K562 (cell line): Measurements from ENCODE around the gene EPHA4. TPM values are rescaled to one million over a fixed set of nuclear protein-coding genes. Genes with fewer than 3 reads are reported as not detected.

Experiments used
- ATAC-seq: fragments of 200-7000 bp; cut with Tn5 transposase; 3 replicates; pipeline ENCODE4 v1.9.1; 2020; ENCODE audit warnings: moderate library complexity
- BruUV-seq: library from RNA; stranded (reverse); fragments of 400-500 nt; replicated peaks from 2 replicates; lab custom pipeline; 2021; lab: Mats Ljungman, UMichigan
- CTCF ChIA-PET: fragments of 300-600 bp; formaldehyde crosslinking; extraction: SDS; loops from one replicate; lab custom pipeline; 2021; ENCODE audit warnings: low intra/inter-chr PET ratio; lab: Yijun Ruan, JAX
- POLR2A ChIA-PET: fragments of 300-600, 350-650 bp; sonication (Branson Sonifier 250); formaldehyde crosslinking; extraction: SDS; loops from one replicate; lab custom pipeline; 2021; ENCODE audit warnings: antibody characterized with exemption, inconsistent platforms; lab: Yijun Ruan, JAX
- DNase-seq, 4 experiments: peaks; one replicate each; pipeline versions ENCODE4 v3.0.0 to v3.0.0-alpha.2; 2011 to 2018; ENCODE audit warnings: low spot score in 3 of 4, mixed read lengths in 3 of 4; ENCODE audit errors: extremely low read depth in 1 of 4
- FAIRE-seq: peaks from 2 replicates; lab custom pipeline; 2011; peaks lifted over from hg19 to GRCh38; lab: Jason Lieb, UNC
- H2AFZ ChIP-seq: 2 replicates; pipeline ENCODE4 v1.6.0; 2011; ENCODE audit warnings: low read depth, low read length, control low read depth, inconsistent platforms
- H3K27ac ChIP-seq: fragments of 200-600 bp; 3 replicates; pipeline ENCODE4 v1.8.0; 2011; ENCODE audit warnings: low read depth, mild to moderate bottlenecking, control low read depth, inconsistent platforms, low read length, moderate library complexity, mixed read lengths; ENCODE audit errors: extremely low read depth
- H3K27me3 ChIP-seq, 2 experiments: fragments of 300-600 bp in 1 of 2; 2 replicates in 1 of 2; 3 replicates in 1 of 2; pipeline versions ENCODE4 v1.6.0 to v1.8.0; 2011; ENCODE audit warnings: inconsistent platforms in 2 of 2, low read length in 2 of 2, mild to moderate bottlenecking in 1 of 2, mixed read lengths in 1 of 2, moderate library complexity in 1 of 2; ENCODE audit not compliant: control insufficient read depth in 2 of 2, insufficient read depth in 2 of 2
- H3K36me3 ChIP-seq: fragments of 300-600 bp; 3 replicates; pipeline ENCODE4 v1.8.0; 2011; ENCODE audit warnings: mild to moderate bottlenecking, low read length, inconsistent platforms; ENCODE audit not compliant: control insufficient read depth, insufficient read depth
- H3K4me1 ChIP-seq, 2 experiments: fragments of 200-600 bp in 1 of 2; replicated peaks in 1 of 2; 2 replicates in 1 of 2; 3 replicates in 1 of 2; pipeline versions ENCODE4 v1.5.1 to v1.8.0; 2011; ENCODE audit warnings: inconsistent platforms in 2 of 2, low read length in 2 of 2, mild to moderate bottlenecking in 1 of 2, mixed read lengths in 1 of 2, moderate library complexity in 1 of 2; ENCODE audit not compliant: control insufficient read depth in 2 of 2, insufficient read depth in 2 of 2
- H3K4me2 ChIP-seq: 2 replicates; pipeline ENCODE4 v1.6.1; 2011; ENCODE audit warnings: low read length, control low read depth, inconsistent platforms, mixed read lengths; ENCODE audit not compliant: insufficient read depth
- H3K4me3 ChIP-seq: fragments of 200-600 bp; sonication (generic), shearing (Covaris generic); 2 replicates; pipeline ENCODE4 v1.5.1; 2016; ENCODE audit warnings: control low read depth, inconsistent platforms
- H3K79me2 ChIP-seq: fragments of 200-600 bp; 3 replicates; pipeline ENCODE4 v1.8.0; 2011; ENCODE audit warnings: low read length, inconsistent platforms; ENCODE audit not compliant: control insufficient read depth, insufficient read depth
- H3K9ac ChIP-seq, 2 experiments: 2 replicates each; pipeline versions ENCODE4 v1.6.0 to v1.6.1; 2011; ENCODE audit warnings: low read depth in 2 of 2, low read length in 2 of 2, control low read depth in 1 of 2, inconsistent platforms in 1 of 2, mild to moderate bottlenecking in 1 of 2, mixed read lengths in 1 of 2; ENCODE audit not compliant: insufficient read depth in 1 of 2
- H3K9me1 ChIP-seq: one replicate; pipeline ENCODE4 v1.6.0; 2011; ENCODE audit warnings: inconsistent platforms, mild to moderate bottlenecking, low read length, moderate library complexity; ENCODE audit not compliant: control insufficient read depth, insufficient read depth
- H3K9me3 ChIP-seq: replicated peaks from 2 replicates; pipeline ENCODE4 v1.5.1; 2011; ENCODE audit warnings: low read depth, low read length, inconsistent platforms; ENCODE audit not compliant: control insufficient read depth, insufficient read depth
- H4K20me1 ChIP-seq: replicated peaks from 2 replicates; pipeline ENCODE4 v1.6.1; 2011; ENCODE audit warnings: low read length, inconsistent platforms, mixed read lengths; ENCODE audit not compliant: control insufficient read depth, insufficient read depth
- GTF2E2 ChIP-seq: fragments of 200-800 bp; sonication (Bioruptor generic); IDR thresholded peaks from 2 replicates; pipeline ENCODE4 v1.6.1; 2016; ENCODE audit warnings: missing genetic modification characterization, missing compliant biosample characterization
- HIVEP1 ChIP-seq: fragments of 250-450 bp; sonication (Bioruptor Pico); IDR thresholded peaks from 2 replicates; pipeline ENCODE4 v1.4.0; 2020; ENCODE audit warnings: mild to moderate bottlenecking
- MCM5 ChIP-seq: fragments of 450-650 bp; IDR thresholded peaks from 2 replicates; pipeline ENCODE4 v1.6.1; 2016; ENCODE audit warnings: low read depth
- MED1 ChIP-seq: sonication (generic); formaldehyde crosslinking; IDR thresholded peaks from 2 replicates; pipeline ENCODE4 v1.8.1; 2023; ENCODE audit warnings: missing genetic modification reagents, borderline replicate concordance
- MYBL2 ChIP-seq, 2 experiments: fragments of 450-650 bp in 1 of 2; sonication (generic) in 1 of 2; formaldehyde crosslinking in 1 of 2; IDR thresholded peaks; 2 replicates each; pipeline versions ENCODE4 v1.6.1 to v1.8.1; 2017 to 2022; ENCODE audit warnings: borderline replicate concordance in 1 of 2, inconsistent platforms in 1 of 2, low read depth in 1 of 2, mild to moderate bottlenecking in 1 of 2, missing genetic modification reagents in 1 of 2, moderate library complexity in 1 of 2
- SIRT6 ChIP-seq: IDR thresholded peaks from one replicate; pipeline ENCODE4 v1.6.1; 2012; ENCODE audit warnings: low read depth, mild to moderate bottlenecking, control low read depth, inconsistent platforms, low read length, moderate library complexity
- TBL1XR1 ChIP-seq, 2 experiments: IDR thresholded peaks; 2 replicates each; pipeline ENCODE4 v1.6.1; 2012; ENCODE audit warnings: improper control_type of control experiment in 2 of 2, low read length in 2 of 2, mild to moderate bottlenecking in 1 of 2
- WGBS: fragments of 100-300 bp; shearing (Covaris generic); methylation state at CpG from one replicate; pipeline ENCODE4 v1.1.6; 2016; ENCODE audit warnings: low coverage, mixed read lengths; ENCODE audit not compliant: insufficient coverage; ENCODE audit errors: missing lambda C conversion rate; 5-methylcytosine and 5-hydroxymethylcytosine counted together
- in situ Hi-C: fragments of 300-500 bp; cut with MboI; formaldehyde crosslinking; loops from 4 replicates; pipeline ENCODE4 v1.15.0; 2018; ENCODE audit warnings: inconsistent platforms, mixed read lengths
- intact Hi-C: fragments of 100-400 bp; cut with micrococcal nuclease; formaldehyde crosslinking; loops from 2 replicates; pipeline ENCODE4 v1.14.2; 2022
- polyA plus RNA-seq, 8 experiments: library from polyadenylated mRNA; depleted of rRNA in 4 of 8; stranded (reverse) in 5 of 8; unstranded in 3 of 8; fragments of >200 nt; fragmentation: Nextera tagmentation in 2 of 8; fragmentation: Illumina TruSeq in 1 of 8; extraction: Ambion mirVana in 2 of 8; extraction: Trizol in 1 of 8; gene quantifications; 2 replicates each; pipeline versions ENCODE4 v1.2.1 to v1.2.3, GENCODE V29; 2011 to 2014; ENCODE audit warnings: inconsistent platforms in 1 of 8, missing spikeins in 1 of 8
- total RNA-seq, 7 experiments: library from RNA; depleted of rRNA in 6 of 7; stranded (reverse); fragments of >200 nt in 6 of 7; fragmentation: Illumina TruSeq in 2 of 7; extraction: Trizol in 2 of 7; gene quantifications; 2 replicates each; pipeline versions ENCODE4 v1.2.1 to v1.2.3, GENCODE V29; 2011 to 2021; ENCODE audit warnings: low replicate concordance in 1 of 7
- TF ChIP-seq, protein P1 (sequence below): fragments of 450-650 bp; conservative IDR thresholded peaks from 2 replicates; pipeline ENCODE4 v1.6.1; 2016; ENCODE audit warnings: missing genetic modification characterization, low read depth, mild to moderate bottlenecking, control low read depth, missing compliant biosample characterization

Gene EPHA4
- total and polyA plus RNA-seq, 9 of the 15 experiments (the other 6 are each of a cell fraction or from before 2014, with no cell fraction given), result 0.07 to 0.09 (median 0.07) TPM; not detected in 6

DNA sequence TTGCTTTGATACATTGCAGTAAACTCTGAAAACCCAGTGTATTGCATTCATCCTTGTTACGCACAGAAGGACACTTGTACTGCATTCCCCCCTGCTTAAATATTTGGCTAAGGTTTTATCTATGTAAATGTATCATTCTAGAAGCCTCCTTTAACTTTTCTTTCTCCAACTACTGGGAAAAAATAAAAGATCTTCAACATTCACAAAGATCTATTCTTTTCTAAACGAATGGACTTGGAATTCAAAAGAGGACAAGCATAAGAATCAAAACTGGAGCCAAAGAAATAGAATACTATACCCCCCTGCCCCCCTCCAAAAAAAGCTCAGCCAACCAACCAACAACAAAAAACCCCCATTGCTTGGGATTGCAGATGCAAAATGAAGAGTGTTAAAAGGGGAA, 136.9 kb downstream of the EPHA4 start (continued):
- TF ChIP-seq, protein P1, sequence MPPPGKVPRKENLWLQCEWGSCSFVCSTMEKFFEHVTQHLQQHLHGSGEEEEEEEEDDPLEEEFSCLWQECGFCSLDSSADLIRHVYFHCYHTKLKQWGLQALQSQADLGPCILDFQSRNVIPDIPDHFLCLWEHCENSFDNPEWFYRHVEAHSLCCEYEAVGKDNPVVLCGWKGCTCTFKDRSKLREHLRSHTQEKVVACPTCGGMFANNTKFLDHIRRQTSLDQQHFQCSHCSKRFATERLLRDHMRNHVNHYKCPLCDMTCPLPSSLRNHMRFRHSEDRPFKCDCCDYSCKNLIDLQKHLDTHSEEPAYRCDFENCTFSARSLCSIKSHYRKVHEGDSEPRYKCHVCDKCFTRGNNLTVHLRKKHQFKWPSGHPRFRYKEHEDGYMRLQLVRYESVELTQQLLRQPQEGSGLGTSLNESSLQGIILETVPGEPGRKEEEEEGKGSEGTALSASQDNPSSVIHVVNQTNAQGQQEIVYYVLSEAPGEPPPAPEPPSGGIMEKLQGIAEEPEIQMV, result no peak
- TF ChIP-seq, all 486 proteins: peak for 0

DNA sequence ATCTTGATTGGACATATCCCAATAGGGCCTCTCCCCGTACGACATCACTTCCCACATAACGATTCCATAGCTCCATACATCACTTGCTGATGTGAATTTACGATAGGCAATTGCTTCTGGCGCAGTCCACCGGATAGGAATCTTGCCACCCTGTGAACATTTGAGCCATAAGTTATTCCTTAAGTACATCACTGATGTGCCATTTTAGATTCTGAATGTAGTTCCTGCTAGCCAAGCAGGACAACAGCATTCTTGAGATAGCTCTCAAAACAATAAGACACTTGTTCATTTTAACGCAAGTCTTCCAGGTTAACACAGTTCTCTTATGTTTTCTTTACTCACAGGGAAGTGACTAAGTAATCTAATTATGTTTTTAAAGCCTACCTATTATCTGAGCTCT, 138.0 kb downstream of the EPHA4 start:
- no peaks in the 10 kb centered on the region for H3K79me2 ChIP-seq
- no peak for DNase-seq
- H3K9me1 ChIP-seq, result no peaks in the 10 kb centered on the region
- POLR2A ChIA-PET, result no interaction called here
- intact Hi-C loops (no loop called here), in situ Hi-C loops (no loop called here)
- no peak for ATAC-seq
- H3K4me2 ChIP-seq, result no peak overlapping the region
- BruUV-seq, result no TSS peak
- FAIRE-seq, result no peak
- no peak overlapping the region for H3K9ac ChIP-seq
- H2AFZ ChIP-seq, result no peak overlapping the region
- WGBS, result 13% methylated on average over 3 of the region's 7 CpGs
- H3K36me3 ChIP-seq, result no peaks in the 10 kb centered on the region
- H3K4me3 ChIP-seq, result no peak overlapping the region
- no peak overlapping the region for H3K27ac ChIP-seq
- no peaks in the 10 kb centered on the region for H3K9me3 ChIP-seq
- TF ChIP-seq SIRT6 (no peak), MYBL2 (IDR thresholded peaks at IDR 0.05; ENCODE audit: low read depth) (no peak), MYBL2 (CRISPR knock-in tag; IDR thresholded peaks at IDR 0.05; ENCODE audit: borderline replicate concordance) (no peak), MCM5 (no peak), GTF2E2 (tag) (no peak), TBL1XR1 (IDR thresholded peaks at IDR 0.05; ENCODE audit: low read length in 2 of 2) (no peak), HIVEP1 (no peak), MED1 (CRISPR knock-in tag) (no peak)
- H4K20me1 ChIP-seq, result no peaks in the 10 kb centered on the region
- no peaks in the 10 kb centered on the region for H3K4me1 ChIP-seq
- CTCF ChIA-PET, result no interaction called here
- no peaks in the 10 kb centered on the region for H3K27me3 ChIP-seq
